ENCODE data around the gene CERS4.
"Not testable (repeated sequence)": the region's sequence is repeated elsewhere in the genome, so short reads cannot be mapped to it uniquely, and the experiment has no call there.

The CERS4 gene

DNA sequence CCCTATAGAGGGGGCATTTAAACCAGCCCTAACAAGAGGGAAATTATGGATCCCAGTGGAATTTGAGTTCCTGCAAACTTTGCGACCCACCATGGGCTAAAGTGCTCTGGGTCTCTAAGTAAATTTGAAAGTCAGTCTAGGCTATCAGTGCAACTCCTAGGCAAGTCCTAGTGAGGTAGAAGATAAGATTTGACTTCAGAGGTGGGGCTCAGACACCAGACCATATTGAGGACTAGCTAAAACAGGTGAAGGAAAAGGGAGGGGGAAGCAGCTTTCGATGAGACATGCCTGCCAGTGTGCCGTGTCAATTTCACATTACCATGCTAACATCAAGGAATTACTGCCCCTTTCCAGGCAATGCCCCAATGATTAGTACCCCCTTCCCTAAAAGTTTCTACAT lies 60.6 kb downstream of the CERS4 start:
- DNase-seq = no peak

- DNase-seq = not testable (repeated sequence)
Measured at GRCh38 chr19:8276508-8276907, 67.3 kb downstream of the CERS4 start.

- DNase-seq = not testable (repeated sequence)
Measured at GRCh38 chr19:8291337-8291736, 82.2 kb downstream of the CERS4 start.

GRCh38 chr19:8302357-8302691 lies 93.2 kb downstream of the CERS4 start:
- DNase-seq = no peak

DNA sequence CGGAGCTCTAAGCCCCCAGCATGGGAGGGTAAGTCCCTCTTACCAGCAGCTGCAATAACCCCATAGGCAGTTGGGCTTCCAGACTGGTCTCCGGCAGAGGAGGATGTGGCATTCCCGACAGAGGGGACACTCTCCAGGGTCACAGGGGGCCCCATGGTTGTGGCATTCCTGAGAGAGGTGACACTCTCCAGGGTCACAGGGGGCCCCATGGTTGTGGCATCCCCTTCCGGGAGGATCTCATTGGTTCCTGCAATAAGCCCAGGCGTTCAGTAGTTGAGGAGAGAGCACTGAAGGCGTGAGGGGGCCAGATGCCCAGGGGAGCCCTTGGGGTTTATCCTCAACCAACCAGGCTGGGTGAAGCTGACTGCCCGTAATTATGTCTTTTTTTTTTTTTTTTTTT lies 93.6 kb downstream of the CERS4 start:
- no peak for DNase-seq

- no peak for DNase-seq
Measured at GRCh38 chr19:8304841-8305621, 95.9 kb downstream of the CERS4 start.

DNA sequence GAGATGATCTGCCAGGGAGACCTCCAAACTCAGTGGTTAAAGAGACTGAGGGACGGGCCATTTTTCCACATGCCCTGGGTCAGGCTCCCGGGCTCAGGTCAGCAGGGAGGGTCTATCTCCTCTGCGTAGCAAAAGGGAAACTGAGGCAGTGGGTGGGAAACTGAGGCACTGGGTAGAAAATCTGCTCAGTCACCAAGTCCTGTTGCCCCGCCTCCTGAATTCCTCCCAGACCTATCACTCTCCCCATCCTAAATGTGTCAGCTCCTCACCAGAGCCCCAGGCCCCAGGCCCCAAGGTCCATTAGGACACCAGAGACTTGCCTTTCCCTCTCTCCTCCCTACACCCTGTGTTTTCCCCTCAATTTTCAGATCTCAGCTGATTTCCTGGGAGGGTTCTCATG lies 96.6 kb downstream of the CERS4 start:
- DNase-seq = no peak

- no peak for DNase-seq
Measured at GRCh38 chr19:8306235-8307054, 97.3 kb downstream of the CERS4 start.

GRCh38 chr19:8307400-8307964 lies 98.3 kb downstream of the CERS4 start:
- DNase-seq = no peak

GRCh38 chr19:8307965-8308866 lies 99.0 kb downstream of the CERS4 start, which contains the start of gene CD320:
Gene CD320, minus strand, starts transcription at chr19:8308358. Its CDS starts 68 bp downstream, at chr19:8308290.
- DNase-seq = peak; percentile 97

DNA sequence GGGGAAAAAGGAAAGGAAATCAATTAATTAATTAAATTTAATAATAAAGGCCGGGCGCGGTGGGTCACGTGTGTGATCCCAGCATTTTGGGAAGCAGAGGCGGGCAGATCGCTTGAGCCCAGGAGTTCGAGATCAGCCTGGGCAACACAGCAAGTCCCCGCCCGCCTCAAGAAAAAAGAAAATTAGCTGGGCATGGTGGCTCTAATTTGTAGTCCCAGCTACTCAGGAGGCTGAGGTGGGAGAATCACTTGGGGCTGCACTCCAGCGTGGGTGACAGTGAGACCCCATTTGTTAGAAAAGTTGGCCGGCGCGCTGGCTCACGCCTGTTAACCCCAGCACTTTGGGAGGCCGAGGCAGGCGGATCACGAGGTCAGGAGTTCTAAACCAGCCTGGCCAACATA lies 99.7 kb downstream of the CERS4 start:
- DNase-seq = no peak

DNA sequence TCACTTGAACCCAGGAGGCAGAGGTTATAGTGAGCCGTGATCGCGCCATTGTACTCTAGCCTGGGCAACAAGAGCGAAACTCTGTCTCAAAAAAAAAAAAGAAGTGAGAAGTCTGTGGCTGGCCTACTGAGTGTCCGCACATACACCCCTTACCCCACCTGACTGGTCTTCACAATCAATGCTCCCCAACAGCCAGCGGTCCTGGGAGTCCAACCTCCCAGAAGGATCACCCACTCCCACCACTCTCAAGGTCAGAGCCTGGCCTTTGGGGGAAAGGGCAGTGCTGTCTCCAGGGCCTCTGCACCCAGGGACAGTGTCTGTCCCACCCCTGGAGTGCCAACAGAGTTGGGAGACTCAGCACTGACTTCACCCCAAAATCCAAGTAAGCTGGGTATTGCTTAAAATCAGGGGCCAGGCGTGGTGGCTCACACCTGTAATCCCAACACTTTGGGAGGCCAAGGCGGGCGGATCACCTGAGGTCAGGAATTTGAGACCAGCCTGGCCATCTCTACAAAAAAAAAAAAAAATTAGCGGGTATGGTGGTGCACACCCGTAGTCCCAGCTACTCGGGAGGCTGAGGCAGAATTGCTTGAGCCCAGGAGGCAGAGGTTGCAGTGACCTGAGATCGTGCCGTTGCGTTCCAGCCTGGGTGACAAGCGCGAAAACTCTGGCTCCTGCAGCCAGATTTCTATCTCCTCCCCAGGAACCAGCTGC lies 101.3 kb downstream of the CERS4 start:
- no peak for DNase-seq

GRCh38 chr19:8311461-8312260 lies 102.5 kb downstream of the CERS4 start:
- no peak for DNase-seq
